Upper lobe of left lung (tissue), 6 donors: Measurements from ENCODE around the gene BRD1. TPM values are rescaled to one million over a fixed set of nuclear protein-coding genes. Genes with fewer than 3 reads are reported as not detected.
A peak's percentile ranks its signal among the peaks of the same experiment; 100 is the strongest.

Source experiments
- ATAC-seq, 2 donors: fragments of 200-7000 bp; cut with Tn5 transposase; one replicate each; pipeline ENCODE4 v1.9.1; 2022; ENCODE audit warnings: mild to moderate bottlenecking in 2 of 2, moderate library complexity in 2 of 2; ENCODE audit not compliant: low FRiP score in 2 of 2
- DNase-seq, 2 donors: peaks; one replicate each; pipeline ENCODE4 v3.0.0-alpha.2; 2019 to 2020
- H3K27ac ChIP-seq, 4 donors: fragments of 200-600 bp; sonication (generic); one replicate each; pipeline ENCODE4 v1.5.1; 2016 to 2019
- H3K27me3 ChIP-seq, 4 donors: fragments of 200-600 bp; sonication (generic); one replicate each; pipeline ENCODE4 v1.5.1; 2017 to 2019
- H3K36me3 ChIP-seq, 4 donors: fragments of 200-600 bp; sonication (generic); one replicate each; pipeline ENCODE4 v1.5.1; 2016 to 2019
- H3K4me1 ChIP-seq, 4 donors: fragments of 200-600 bp; sonication (generic); one replicate each; pipeline ENCODE4 v1.5.1; 2018 to 2019
- H3K4me3 ChIP-seq, 4 donors: fragments of 200-600 bp; sonication (generic); one replicate each; pipeline ENCODE4 v1.5.1; 2017 to 2019; ENCODE audit warnings: mild to moderate bottlenecking in 2 of 4, moderate library complexity in 1 of 4
- H3K9me3 ChIP-seq, 4 donors: fragments of 200-600 bp; sonication (generic); one replicate each; pipeline ENCODE4 v1.5.1; 2018 to 2019
- EP300 ChIP-seq, 4 donors: sonication (generic); formaldehyde crosslinking; IDR thresholded peaks; one replicate each; pipeline ENCODE4 v1.5.1; 2017; ENCODE audit warnings: antibody characterized with exemption in 4 of 4, control low read depth in 2 of 4
- POLR2A ChIP-seq, 4 donors: fragments of 450-650 bp; IDR thresholded peaks; one replicate each; pipeline ENCODE4 v1.5.1; 2016 to 2017; ENCODE audit warnings: antibody characterized with exemption in 4 of 4, mild to moderate bottlenecking in 2 of 4
- POLR2AphosphoS5 ChIP-seq, 2 donors: sonication (generic); formaldehyde crosslinking; IDR thresholded peaks; one replicate each; pipeline ENCODE4 v1.5.1; 2017; ENCODE audit warnings: antibody characterized with exemption in 2 of 2
- WGBS, 2 donors: methylation state at CpG; one replicate each; pipeline ENCODE4 v1.1.5; 2017 to 2018; 5-methylcytosine and 5-hydroxymethylcytosine counted together
- total RNA-seq, 6 donors: library from RNA; depleted of rRNA in 4 of 6; stranded (reverse); fragments of >200 nt in 4 of 6; gene quantifications; one replicate each; pipeline versions ENCODE4 v1.1.0 to v1.2.1, GENCODE V29; 2016 to 2021
- TF ChIP-seq, protein P1 (sequence below), 6 experiments: fragments of 450-650 bp in 4 of 6; fragments of 200-600 bp in 2 of 6; sonication (generic) in 2 of 6; IDR thresholded peaks; one replicate each; pipeline ENCODE4 v1.5.1; 2016 to 2019; ENCODE audit warnings: antibody characterized with exemption in 6 of 6
- donor health status: DM: no; HTN: no; CAD: no; lungs with moderate emphysema.
- donor health status: DM: no; HTN: yes; CAD: no; lungs with severe emphysema.

Gene BRD1
- total RNA-seq, 6 donors from 2014 or later: 38.9 to 141 (median 43.0) TPM

DNA sequence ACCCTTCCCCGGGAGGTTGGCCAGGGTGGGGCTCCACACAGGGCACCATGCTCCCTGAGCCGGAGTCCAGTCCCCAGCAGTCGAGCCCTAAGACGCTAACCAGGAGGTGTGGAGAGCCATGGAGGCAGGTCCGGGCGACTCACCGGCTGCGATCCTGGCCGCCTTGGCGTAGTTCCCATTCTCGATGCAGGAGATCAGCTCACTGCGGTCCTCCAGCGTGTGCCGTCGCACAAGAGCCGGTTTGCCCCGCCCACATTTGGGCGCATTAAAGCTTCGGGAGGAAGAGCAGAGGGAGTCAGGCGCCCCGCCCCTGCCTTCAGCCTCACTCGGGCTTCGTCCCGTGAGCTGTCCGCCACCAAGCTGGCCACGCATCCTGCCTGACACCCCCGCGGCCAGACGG, 50.8 kb downstream of the BRD1 start:
- H3K4me1 ChIP-seq: peaks cover 0 to 19% (median 5%) of the 10 kb centered on the region in 4 donors
- no peak overlapping the region for H3K27ac ChIP-seq
- ATAC-seq: no peak
- WGBS, 2 donors: 87 to 100% methylated on average over 2 to 28 of the region's 29 CpGs
- no peak for TF ChIP-seq POLR2A (IDR thresholded peaks at IDR 0.05)
- no peak overlapping the region for H3K4me3 ChIP-seq
- H3K27me3 ChIP-seq: no peaks in the 10 kb centered on the region
- H3K9me3 ChIP-seq: no peaks in the 10 kb centered on the region
- peaks cover 34 to 81% (median 70%) of the 10 kb centered on the region in 4 donors for H3K36me3 ChIP-seq
- peak in 1 of 2 donors; percentile 76 for DNase-seq

DNA sequence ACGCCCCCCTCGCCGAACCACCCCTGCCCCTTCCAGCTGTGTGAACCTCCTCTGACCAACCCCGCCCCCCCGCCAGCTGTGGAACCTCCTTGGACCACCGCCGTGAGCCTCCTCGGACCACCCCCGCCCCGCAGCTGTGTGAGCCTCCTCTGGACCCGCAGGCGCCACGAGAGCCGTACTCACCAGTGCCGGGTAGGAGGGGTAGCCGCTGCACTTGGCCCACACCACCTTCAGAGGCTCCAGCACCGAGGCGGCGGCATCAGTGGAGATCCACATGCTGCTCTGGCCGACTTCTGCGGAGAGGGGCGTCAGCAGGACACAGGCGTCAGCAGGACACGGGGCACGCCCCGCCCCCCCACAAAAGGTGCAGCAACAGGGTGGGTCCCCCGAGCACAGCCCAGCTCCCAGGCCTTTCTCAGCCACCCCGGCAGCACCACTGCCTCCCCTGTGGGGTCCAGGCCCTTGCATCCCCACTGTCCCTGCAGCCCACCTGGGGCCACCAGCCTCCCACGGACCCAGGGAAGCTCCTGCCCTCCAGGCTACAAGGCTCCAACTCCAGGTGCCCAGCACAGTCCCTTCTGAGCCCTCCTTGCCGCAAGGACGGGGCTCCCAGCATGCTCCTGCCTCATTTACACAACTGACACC, 51.7 kb downstream of the BRD1 start:
- H3K9me3 ChIP-seq: no peaks in the 10 kb centered on the region
- ATAC-seq: no peak
- no peak for TF ChIP-seq POLR2AphosphoS5 (IDR thresholded peaks at IDR 0.05)
- no peak for TF ChIP-seq POLR2A (IDR thresholded peaks at IDR 0.05)
- no peak for TF ChIP-seq EP300 (IDR thresholded peaks at IDR 0.05)
- TF ChIP-seq, protein P1, sequence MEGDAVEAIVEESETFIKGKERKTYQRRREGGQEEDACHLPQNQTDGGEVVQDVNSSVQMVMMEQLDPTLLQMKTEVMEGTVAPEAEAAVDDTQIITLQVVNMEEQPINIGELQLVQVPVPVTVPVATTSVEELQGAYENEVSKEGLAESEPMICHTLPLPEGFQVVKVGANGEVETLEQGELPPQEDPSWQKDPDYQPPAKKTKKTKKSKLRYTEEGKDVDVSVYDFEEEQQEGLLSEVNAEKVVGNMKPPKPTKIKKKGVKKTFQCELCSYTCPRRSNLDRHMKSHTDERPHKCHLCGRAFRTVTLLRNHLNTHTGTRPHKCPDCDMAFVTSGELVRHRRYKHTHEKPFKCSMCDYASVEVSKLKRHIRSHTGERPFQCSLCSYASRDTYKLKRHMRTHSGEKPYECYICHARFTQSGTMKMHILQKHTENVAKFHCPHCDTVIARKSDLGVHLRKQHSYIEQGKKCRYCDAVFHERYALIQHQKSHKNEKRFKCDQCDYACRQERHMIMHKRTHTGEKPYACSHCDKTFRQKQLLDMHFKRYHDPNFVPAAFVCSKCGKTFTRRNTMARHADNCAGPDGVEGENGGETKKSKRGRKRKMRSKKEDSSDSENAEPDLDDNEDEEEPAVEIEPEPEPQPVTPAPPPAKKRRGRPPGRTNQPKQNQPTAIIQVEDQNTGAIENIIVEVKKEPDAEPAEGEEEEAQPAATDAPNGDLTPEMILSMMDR (IDR thresholded peaks at IDR 0.05): no peak
- H3K27me3 ChIP-seq: no peaks in the 10 kb centered on the region
- no peak overlapping the region for H3K27ac ChIP-seq
- peaks cover 34 to 77% (median 68%) of the 10 kb centered on the region in 4 donors for H3K36me3 ChIP-seq
- WGBS, 2 donors: 97 to 98% methylated on average over 13 to 24 of the region's 31 CpGs
- DNase-seq: peak in 1 of 2 donors; percentile 75
- H3K4me3 ChIP-seq: no peak overlapping the region
- H3K4me1 ChIP-seq: peaks cover 0 to 10% (median 1%) of the 10 kb centered on the region in 4 donors

DNA sequence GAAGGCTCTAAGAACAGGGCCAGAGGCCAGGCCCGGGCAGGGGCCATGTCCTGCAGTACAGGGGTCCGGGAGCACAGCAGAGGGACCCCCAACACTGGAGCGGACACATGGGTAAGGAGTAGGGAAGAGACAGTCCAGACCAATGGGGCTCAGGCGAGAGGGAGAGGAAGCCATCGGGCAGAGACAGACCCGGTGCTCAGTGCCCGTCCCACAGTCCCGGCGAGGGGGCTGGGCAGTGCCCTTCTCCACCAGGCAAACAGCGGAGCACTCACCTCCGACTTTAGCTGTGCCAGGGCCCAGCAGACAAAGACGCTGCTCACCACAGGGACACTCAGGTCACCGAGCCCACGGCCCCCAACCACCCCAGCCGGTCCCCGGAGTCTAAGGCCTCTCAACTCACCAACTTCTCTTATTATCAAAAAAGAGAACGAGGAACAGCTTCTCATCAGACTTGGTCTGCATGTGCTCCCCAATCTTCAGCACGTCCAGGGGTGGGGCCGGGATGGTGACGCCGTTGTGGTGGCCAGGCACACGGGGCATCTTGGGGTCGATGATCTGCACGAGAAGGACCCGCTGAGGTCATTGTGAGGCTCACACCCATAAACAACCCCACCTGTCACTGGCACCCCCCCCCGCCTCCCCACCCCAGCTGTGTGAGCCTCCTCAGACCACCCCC, 52.3 kb downstream of the BRD1 start:
- TF ChIP-seq POLR2AphosphoS5 (IDR thresholded peaks at IDR 0.05): no peak
- TF ChIP-seq POLR2A (IDR thresholded peaks at IDR 0.05): no peak
- TF ChIP-seq EP300 (IDR thresholded peaks at IDR 0.05): no peak
- TF ChIP-seq, protein P1 (IDR thresholded peaks at IDR 0.05): no peak
- Histone ChIP-seq H3K9me3 (no peaks in the 10 kb centered on the region), H3K4me3 (no peak overlapping the region), H3K4me1 (peaks cover 0 to 7% (median 1%) of the 10 kb centered on the region in 4 donors), H3K27me3 (no peaks in the 10 kb centered on the region), H3K36me3 (peaks cover 34 to 74% (median 65%) of the 10 kb centered on the region in 4 donors), H3K27ac (no peak overlapping the region)
- WGBS, 2 donors: 93 to 94% methylated on average over 22 to 25 of the region's 26 CpGs
- DNase-seq: peak in 1 of 2 donors; percentile 64
- ATAC-seq: peak in 1 of 2 donors; percentile 8

DNA sequence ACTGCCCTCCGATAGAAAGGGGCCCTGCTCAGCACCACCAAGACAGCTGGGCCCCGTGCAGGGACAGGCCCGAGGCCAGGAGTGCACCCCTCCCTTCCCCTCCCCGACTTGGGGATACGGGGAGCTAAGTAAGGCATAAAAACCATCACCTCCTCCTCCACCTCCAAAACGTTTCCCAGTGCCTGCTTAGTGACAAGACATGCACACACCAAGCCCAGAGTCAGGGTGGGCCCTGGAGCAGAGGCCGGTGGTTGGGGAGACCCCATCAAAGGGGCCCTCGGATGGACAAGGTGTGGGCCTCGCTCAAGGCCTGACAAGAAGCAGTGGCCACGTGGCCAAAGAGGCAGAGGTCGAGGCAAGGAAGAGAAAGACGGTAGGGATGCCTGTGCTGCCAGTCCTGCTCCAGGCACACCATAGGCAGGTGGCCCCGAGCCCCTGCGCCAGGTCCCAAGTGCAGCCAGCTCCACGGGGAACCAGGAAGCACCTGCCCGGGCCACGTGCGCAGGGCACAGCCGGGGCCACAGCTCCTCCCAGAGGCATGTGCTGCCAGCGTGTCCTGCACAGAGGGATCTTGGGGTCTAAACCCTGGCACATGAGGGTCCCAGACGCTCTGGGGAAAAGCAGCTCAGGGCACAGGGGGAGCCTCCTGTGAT, 53.0 kb downstream of the BRD1 start:
- 90 to 91% methylated on average over 18 to 21 of the region's 21 CpGs for WGBS, 2 donors
- no peaks in the 10 kb centered on the region for H3K9me3 ChIP-seq
- ATAC-seq: no peak
- no peak overlapping the region for H3K4me3 ChIP-seq
- peaks cover 0 to 5% (median 0%) of the 10 kb centered on the region in 4 donors for H3K4me1 ChIP-seq
- H3K36me3 ChIP-seq: peaks cover 34 to 71% (median 64%) of the 10 kb centered on the region in 4 donors
- no peaks in the 10 kb centered on the region for H3K27me3 ChIP-seq
- TF ChIP-seq, protein P1 (IDR thresholded peaks at IDR 0.05): no peak
- TF ChIP-seq EP300 (IDR thresholded peaks at IDR 0.05): no peak
- TF ChIP-seq POLR2A (IDR thresholded peaks at IDR 0.05): no peak
- no peak for TF ChIP-seq POLR2AphosphoS5 (IDR thresholded peaks at IDR 0.05)
- H3K27ac ChIP-seq: no peak overlapping the region
- DNase-seq: peak in 1 of 2 donors; percentile 69

DNA sequence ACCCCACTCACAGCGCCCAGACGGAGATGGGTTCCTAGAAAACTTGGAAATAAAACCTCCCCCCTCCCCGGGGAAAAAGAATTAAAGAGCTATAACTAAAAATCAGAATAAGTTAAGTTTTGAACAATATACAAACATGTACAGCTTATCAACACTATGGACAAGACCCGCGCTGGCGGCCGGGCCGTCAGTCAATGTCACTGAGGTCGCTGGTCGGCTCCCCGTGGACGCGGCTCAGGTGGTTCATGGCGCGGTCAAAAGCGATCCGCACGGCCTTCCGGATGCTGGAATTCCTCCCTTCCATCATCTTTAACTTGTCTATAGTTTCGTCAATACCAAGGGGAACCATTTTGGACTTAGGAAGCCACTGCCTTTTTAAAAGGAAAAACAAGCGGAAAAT, 53.6 kb downstream of the BRD1 start:
- no peak overlapping the region for H3K4me3 ChIP-seq

More for the DNA sequence above, 53.6 kb downstream of the BRD1 start:
- ATAC-seq (no peak), DNase-seq (peak in 1 of 2 donors; percentile 81)
- Histone ChIP-seq H3K9me3 (no peaks in the 10 kb centered on the region), H3K27me3 (no peaks in the 10 kb centered on the region), H3K4me1 (peaks cover 0 to 11% (median 0%) of the 10 kb centered on the region in 4 donors), H3K36me3 (peaks cover 34 to 66% (median 61%) of the 10 kb centered on the region in 4 donors), H3K27ac (no peak overlapping the region)
- WGBS, 2 donors: 94 to 95% methylated on average over 21 of the region's 21 CpGs
- TF ChIP-seq POLR2A (IDR thresholded peaks at IDR 0.05) (no peak), EP300 (IDR thresholded peaks at IDR 0.05) (no peak), POLR2AphosphoS5 (IDR thresholded peaks at IDR 0.05) (no peak)
- TF ChIP-seq, protein P1 (IDR thresholded peaks at IDR 0.05): no peak
